ENCODE results near the gene RBM19.

Gene RBM19

DNA sequence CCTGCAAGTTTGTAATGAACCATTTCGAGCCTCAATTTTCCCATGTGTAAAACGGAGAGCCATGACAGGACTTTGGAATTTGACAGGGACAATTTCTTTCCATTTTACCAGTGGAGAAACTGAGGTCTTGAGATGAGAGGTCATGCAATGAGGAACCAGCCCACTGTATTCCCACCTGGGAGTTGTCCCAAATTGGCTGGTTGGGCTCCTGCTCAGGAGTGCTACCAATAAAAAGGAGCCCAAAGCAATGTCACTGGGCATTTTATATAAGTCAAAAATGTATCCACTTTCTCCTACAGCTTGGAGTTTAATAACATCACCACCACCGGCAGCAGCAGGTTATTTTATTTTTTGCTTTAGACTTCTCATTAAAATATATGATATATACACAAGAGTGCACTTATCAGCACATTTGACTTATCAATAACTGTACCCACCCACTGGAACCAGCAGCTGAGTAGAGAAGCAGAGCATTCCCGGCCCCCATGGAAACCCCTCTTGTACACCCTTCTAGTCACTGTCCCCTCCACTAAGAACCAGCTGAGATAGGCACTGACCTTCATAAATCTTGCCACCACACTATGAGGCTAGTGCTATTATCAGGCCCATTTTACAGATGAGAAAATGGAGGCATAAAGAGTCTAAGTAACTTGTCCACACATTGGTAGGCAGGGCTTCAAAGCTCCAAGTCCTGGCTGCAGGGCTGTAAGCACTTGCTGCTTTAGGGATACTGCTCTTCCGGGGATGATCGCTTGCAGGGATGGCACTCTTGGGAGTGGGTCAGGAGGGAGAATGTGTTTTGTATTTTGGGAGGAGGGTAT lies 25.3 kb upstream of the RBM19 start:
- no peak for DNase-seq (ENCODE audit: extremely low read depth, insufficient read length)
- Histone ChIP-seq H3K4me3 (replicated peaks; ENCODE audit: low read depth, low read length) (no peak overlapping the region), H3K36me3 (ENCODE audit: control insufficient read depth, insufficient read depth, low read length) (no peaks in the 10 kb centered on the region), H3K27me3 (replicated peaks; ENCODE audit: control insufficient read depth, insufficient read depth, low read length) (peaks cover 1% of the 10 kb centered on the region; the same call in 1 of the 2 replicates)
- TF ChIP-seq, protein P1, sequence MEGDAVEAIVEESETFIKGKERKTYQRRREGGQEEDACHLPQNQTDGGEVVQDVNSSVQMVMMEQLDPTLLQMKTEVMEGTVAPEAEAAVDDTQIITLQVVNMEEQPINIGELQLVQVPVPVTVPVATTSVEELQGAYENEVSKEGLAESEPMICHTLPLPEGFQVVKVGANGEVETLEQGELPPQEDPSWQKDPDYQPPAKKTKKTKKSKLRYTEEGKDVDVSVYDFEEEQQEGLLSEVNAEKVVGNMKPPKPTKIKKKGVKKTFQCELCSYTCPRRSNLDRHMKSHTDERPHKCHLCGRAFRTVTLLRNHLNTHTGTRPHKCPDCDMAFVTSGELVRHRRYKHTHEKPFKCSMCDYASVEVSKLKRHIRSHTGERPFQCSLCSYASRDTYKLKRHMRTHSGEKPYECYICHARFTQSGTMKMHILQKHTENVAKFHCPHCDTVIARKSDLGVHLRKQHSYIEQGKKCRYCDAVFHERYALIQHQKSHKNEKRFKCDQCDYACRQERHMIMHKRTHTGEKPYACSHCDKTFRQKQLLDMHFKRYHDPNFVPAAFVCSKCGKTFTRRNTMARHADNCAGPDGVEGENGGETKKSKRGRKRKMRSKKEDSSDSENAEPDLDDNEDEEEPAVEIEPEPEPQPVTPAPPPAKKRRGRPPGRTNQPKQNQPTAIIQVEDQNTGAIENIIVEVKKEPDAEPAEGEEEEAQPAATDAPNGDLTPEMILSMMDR (IDR thresholded peaks at IDR 0.05; ENCODE audit: insufficient read depth, low read length, poor library complexity, severe bottlenecking) = no peak

- TF ChIP-seq, protein P1 (IDR thresholded peaks at IDR 0.05; ENCODE audit: insufficient read depth, low read length, poor library complexity, severe bottlenecking) = no peak
- no peak overlapping the region for H3K4me3 ChIP-seq (replicated peaks; ENCODE audit: low read depth, low read length)
- no peaks in the 10 kb centered on the region for H3K36me3 ChIP-seq (ENCODE audit: control insufficient read depth, insufficient read depth, low read length)
- DNase-seq (ENCODE audit: extremely low read depth, insufficient read length) = no peak
- H3K27me3 ChIP-seq (replicated peaks; ENCODE audit: control insufficient read depth, insufficient read depth, low read length) = peaks cover 1% of the 10 kb centered on the region; the same call in 1 of the 2 replicates
These were observed 24.4 kb upstream of the RBM19 start for GRCh38 chr12:113990250-113991223.

GRCh38 chr12:113988976-113989375 lies 22.9 kb upstream of the RBM19 start:
- H3K36me3 ChIP-seq (ENCODE audit: control insufficient read depth, insufficient read depth, low read length) = no peaks in the 10 kb centered on the region

DNA sequence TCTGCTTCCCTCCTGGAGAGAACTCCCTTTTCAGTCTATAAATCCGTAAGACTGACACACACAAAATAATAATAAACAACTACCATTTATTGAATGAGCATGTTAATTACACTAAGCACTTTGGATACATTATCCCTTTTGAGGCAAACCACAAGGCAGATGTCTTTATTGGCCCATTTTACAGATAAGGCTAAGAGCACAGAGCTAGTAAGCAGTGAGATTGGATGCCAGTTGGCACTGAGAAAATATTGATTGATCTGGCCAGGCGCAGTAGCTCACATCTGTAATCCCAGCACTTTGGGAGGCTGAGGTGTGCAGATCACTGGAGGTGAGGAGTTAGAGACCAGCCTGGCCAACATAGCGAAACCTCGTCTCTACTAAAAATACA lies 21.9 kb upstream of the RBM19 start:
- peaks cover 1% of the 10 kb centered on the region; the same call in 1 of the 2 replicates for H3K27me3 ChIP-seq (replicated peaks; ENCODE audit: control insufficient read depth, insufficient read depth, low read length)
- no peaks in the 10 kb centered on the region for H3K36me3 ChIP-seq (ENCODE audit: control insufficient read depth, insufficient read depth, low read length)
- DNase-seq (ENCODE audit: extremely low read depth, insufficient read length) = no peak
- H3K4me3 ChIP-seq (replicated peaks; ENCODE audit: low read depth, low read length) = no peak overlapping the region
- TF ChIP-seq, protein P1 (IDR thresholded peaks at IDR 0.05; ENCODE audit: insufficient read depth, low read length, poor library complexity, severe bottlenecking) = no peak

More at GRCh38 chr12:113988976-113989375, 22.9 kb upstream of the RBM19 start:
- peaks cover 1% of the 10 kb centered on the region; the same call in 1 of the 2 replicates for H3K27me3 ChIP-seq (replicated peaks; ENCODE audit: control insufficient read depth, insufficient read depth, low read length)
- TF ChIP-seq, protein P1 (IDR thresholded peaks at IDR 0.05; ENCODE audit: insufficient read depth, low read length, poor library complexity, severe bottlenecking) = no peak
- DNase-seq (ENCODE audit: extremely low read depth, insufficient read length) = no peak
- H3K4me3 ChIP-seq (replicated peaks; ENCODE audit: low read depth, low read length) = no peak overlapping the region

- TF ChIP-seq, protein P1 (IDR thresholded peaks at IDR 0.05; ENCODE audit: insufficient read depth, low read length, poor library complexity, severe bottlenecking) = no peak
- Histone ChIP-seq H3K36me3 (ENCODE audit: control insufficient read depth, insufficient read depth, low read length) (no peaks in the 10 kb centered on the region), H3K4me3 (replicated peaks; ENCODE audit: low read depth, low read length) (no peak overlapping the region), H3K27me3 (replicated peaks; ENCODE audit: control insufficient read depth, insufficient read depth, low read length) (peaks cover 1% of the 10 kb centered on the region; the same call in 1 of the 2 replicates)
- DNase-seq (ENCODE audit: extremely low read depth, insufficient read length) = no peak
These were observed 21.3 kb upstream of the RBM19 start for GRCh38 chr12:113987261-113988063.

Data from GM06990 (cell line).